GM12892 (cell line): Measurements from ENCODE around the gene SELL.

Experiments
- POLR2A ChIP-seq: IDR thresholded peaks from 2 replicates; pipeline ENCODE4 v1.6.1; 2011; ENCODE audit warnings: low read depth, low read length, control low read depth
- POLR2AphosphoS5 ChIP-seq: IDR thresholded peaks from 2 replicates; pipeline ENCODE4 v1.6.1; 2011; ENCODE audit warnings: low read depth, low read length, control low read depth
- TAF1 ChIP-seq: IDR thresholded peaks from 2 replicates; pipeline ENCODE4 v1.6.1; 2011; ENCODE audit warnings: low read depth, mild to moderate bottlenecking, control low read depth, low read length, borderline replicate concordance

GRCh38 chr1:169648187-169648586 lies 63.2 kb downstream of the SELL start:
- no peak for TF ChIP-seq POLR2AphosphoS5
- TF ChIP-seq POLR2A: no peak
- TF ChIP-seq TAF1: no peak
